ENCODE measurements around the gene KCNE4. TPM values are rescaled to one million over a fixed set of nuclear protein-coding genes. Genes with fewer than 3 reads are reported as not detected.

KCNE4 gene
- total RNA-seq, 1 experiment from 2014 or later: not detected

DNA sequence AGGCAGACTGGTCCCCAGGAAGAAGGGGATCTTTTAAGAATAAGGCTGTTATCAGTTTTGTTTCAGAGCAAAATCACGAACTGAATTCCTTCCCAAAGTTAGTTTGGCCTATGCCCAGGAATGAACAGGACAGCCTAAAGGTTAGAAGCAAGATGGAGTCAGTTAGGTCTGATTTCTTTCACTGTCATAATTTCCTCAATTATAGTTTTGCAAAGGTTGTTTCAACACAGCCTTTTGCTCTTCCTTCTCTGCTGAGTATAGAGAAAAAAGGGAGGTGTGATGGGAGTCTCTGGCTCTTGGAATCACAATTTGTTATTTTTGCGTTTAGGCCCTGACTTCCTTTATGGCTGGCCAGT, 14.6 kb upstream of the KCNE4 start:
- no peak for DNase-seq (ENCODE audit: low spot score)
- in situ Hi-C loops (cut with HindIII; ENCODE audit: low sequenced_read_pairs): no loop called here

DNA sequence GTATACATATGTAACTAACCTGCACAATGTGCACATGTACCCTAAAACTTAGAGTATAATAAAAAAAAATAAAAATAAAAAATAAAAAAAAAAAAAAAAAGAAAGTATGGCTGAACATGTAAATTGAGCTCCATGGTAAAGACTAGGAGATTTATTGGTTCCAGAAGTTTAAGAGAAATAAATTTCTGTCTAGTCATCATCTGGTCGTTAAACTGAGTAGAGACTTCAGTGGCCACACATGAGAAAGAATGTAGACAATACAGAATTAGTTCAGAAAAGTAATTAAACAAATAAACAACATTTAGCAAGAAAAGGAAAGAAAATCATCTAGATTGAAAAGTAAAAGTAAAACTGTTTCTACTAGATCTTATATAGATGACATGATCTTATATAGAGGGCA, 12.4 kb upstream of the KCNE4 start:
- in situ Hi-C loops (cut with HindIII; ENCODE audit: low sequenced_read_pairs): no loop called here
- DNase-seq (ENCODE audit: low spot score): no peak

DNA sequence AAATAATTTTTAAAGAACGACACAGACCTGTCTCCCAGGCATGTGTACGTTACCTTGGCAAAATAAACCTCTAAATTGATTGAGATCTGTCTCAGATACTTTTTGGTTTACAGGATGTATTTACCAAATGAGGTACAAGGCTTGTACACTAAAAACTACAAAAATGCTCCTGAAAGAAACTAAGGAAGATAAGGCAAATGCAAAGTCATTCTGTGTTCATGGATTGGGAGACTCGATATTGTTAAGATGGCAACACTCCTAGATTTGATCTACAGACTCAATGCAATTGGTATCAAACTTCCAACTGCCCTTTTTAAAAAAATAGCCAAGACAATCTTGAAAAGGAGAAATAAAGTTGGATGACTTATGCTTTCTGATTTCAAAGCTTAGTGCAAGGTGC, 11.5 kb upstream of the KCNE4 start:
- in situ Hi-C loops (cut with HindIII; ENCODE audit: low sequenced_read_pairs): no loop called here
- DNase-seq (ENCODE audit: low spot score): no peak

DNA sequence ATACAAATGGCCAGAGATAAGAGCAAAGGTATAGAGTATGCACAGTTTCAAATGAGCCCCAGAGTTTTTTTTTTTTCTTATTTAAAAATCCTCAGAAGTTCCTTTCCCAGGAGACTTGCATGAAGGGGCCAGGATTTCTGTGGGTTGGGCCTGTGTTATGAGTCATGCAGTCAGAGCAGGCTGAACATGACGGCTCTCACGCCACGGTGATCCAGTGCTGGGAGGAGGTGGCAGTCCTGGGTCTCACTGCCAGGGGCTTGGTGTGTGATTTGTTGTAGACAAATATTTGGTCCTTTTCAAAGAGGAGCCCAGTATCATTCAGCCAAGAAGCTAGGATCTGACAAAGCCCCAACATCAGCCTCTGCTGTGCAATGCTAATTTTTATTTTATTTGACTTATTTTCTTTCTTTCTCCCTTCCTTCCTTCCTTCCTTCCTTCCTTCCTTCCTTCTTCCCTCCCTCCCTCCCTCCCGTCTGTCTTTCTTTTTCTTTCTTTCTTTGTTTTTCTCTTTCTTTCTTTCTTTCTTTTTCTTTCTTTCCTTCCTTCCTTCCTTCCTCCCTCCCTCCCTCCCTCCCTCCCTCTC, 10.4 kb upstream of the KCNE4 start:
- in situ Hi-C loops (cut with HindIII; ENCODE audit: low sequenced_read_pairs): no loop called here
- DNase-seq (ENCODE audit: low spot score): no peak

DNA sequence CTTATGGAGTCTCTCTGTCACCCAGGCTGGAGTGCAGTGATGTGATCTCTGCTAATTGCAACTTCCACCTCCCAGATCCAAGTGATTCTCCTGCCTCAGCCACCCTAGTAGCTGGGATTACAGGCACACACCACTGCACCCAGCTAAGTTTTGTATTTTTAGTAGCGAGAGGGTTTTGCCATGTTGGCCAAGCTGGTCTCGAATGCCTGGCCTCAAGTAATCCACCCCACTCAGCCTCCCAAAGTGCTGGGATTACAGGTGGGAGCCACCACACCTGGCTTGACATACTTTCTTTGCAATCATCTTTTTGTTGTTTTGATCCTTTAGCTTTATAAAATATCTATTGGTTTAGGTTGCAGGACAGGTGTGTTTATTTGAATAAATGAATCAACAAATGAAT, 9.7 kb upstream of the KCNE4 start:
- in situ Hi-C loops (cut with HindIII; ENCODE audit: low sequenced_read_pairs): no loop called here
- DNase-seq (ENCODE audit: low spot score): no peak

DNA sequence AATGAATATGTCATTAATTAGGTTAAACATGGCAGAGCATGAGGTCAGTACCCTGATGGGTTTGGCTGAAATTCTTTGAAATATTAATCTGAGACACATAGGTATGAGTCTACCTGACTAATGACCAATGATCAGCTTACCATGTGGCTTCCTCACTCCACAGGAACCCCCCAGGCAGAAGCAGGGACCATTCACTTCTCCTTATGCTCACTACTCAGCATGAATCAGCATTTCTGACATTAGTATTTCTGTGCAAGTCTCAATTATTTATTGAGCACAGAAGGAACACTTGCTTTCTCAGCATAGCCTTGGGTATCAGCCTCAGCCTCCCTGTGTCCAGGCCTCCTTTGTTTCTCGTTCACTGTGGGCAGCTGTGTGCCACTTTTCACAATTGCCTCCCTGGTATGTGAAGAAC, 9.3 kb upstream of the KCNE4 start:
- no peak for DNase-seq (ENCODE audit: low spot score)
- in situ Hi-C loops (cut with HindIII; ENCODE audit: low sequenced_read_pairs): no loop called here

DNA sequence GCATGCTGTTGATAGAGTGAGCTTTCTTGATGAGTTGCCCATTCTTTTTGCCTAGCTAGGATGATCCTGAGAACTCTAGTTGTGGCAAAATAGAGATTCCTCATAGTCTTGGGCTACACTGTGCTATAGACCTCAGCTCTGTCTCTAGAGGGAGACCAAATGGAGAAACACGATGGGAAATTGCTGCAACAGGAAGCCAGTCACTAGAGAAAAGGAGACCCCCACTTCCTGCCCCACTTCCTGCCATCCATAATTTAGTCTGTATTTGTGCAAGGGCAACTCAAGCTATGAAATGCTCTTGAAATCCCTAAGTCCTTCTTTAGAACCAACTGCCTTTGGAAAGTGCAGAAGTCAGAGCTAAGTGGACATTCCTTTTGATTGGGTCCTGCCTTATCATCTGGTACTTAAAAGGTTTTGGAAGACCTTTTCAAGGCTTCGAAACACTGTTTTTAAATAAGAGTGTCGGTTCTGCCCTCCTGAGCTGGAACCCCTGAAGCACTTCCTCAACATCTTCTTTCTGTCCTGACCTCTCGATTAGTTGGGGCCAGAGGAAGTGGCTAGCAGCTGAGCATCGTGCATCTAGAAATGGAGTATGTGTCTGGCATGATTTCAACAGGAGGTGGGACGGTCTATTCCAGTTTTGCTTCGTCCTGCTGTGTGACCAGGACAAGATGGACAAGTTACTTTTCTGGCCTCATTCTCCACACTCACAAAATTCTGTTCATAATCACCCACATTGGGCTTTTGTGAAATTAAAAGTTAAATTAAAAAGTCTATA, 8.6 kb upstream of the KCNE4 start:
- in situ Hi-C loops (cut with HindIII; ENCODE audit: low sequenced_read_pairs): no loop called here
- no peak for DNase-seq (ENCODE audit: low spot score)

DNA sequence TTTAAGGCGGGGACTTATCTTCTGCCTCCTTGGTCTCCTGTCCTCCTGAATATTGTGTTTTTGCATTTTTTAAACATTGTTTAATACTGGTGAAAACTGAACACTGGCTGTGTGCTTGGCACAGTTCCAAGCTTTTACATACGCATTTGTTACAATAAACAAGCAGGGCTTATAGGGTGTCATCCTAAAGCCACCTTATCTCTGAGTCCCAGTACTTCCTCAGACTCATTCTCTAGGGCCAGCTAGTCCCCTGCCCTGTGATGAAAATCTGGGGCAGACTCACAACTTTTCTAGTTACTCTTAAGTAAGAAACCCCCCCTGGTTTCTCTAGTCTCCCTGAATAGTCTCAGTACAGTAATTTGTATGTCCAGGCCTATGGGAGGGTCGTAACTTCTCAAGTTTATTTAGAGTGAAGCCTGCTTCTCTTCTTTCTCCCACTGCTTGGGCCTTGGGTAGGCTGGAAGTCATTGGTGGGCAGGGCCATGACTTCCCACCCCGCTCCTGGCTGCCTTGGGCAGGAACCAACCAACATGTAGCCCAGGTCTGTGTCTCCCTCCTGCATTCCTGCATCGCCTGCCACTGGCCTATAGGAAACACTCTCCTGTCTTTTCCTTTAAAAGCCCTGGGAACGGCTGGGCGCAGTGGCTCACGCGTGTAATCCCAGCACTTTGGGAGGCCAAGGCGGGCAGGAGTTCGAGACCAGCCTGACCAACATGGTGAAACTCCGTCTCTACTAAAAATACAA, 7.7 kb upstream of the KCNE4 start:
- no peak for DNase-seq (ENCODE audit: low spot score)
- in situ Hi-C loops (cut with HindIII; ENCODE audit: low sequenced_read_pairs): no loop called here

DNA sequence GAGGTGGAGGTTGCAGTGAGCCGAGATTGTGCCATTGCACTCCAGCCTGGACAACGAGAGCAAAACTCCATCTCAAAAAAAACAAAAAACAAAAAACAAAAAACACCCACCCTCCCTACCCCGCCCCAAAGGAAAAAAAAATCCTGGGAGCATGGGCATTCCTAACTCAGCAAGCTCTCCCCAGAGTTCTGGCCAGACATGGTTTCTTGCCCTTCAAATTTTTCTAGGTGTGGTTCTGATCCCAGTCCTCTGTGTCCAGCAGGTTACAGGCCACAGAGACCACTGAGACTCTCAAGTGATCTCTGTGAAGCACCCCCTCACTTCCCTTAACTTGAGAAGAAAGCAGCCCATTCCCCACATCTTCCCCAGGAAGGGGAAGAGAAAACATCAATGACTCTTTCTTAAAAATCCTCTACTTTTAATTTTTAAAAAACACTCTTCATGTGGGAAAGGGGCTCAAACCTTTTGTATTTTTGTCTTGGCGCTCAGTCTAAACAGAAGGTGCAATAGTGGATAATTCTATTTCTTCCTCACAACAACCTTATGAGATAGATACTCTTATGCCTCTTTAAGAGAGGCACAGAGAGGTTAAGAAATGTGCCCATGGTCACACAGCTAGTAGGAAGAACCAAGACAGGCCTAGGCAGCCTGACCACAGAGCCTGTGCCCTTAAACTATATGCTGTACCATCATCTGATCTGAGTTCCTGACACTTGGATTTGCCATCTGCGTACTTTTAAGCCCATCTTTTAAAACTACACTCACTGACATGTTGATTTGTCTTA, 6.9 kb upstream of the KCNE4 start:
- no peak for DNase-seq (ENCODE audit: low spot score)
- in situ Hi-C loops (cut with HindIII; ENCODE audit: low sequenced_read_pairs): no loop called here

DNA sequence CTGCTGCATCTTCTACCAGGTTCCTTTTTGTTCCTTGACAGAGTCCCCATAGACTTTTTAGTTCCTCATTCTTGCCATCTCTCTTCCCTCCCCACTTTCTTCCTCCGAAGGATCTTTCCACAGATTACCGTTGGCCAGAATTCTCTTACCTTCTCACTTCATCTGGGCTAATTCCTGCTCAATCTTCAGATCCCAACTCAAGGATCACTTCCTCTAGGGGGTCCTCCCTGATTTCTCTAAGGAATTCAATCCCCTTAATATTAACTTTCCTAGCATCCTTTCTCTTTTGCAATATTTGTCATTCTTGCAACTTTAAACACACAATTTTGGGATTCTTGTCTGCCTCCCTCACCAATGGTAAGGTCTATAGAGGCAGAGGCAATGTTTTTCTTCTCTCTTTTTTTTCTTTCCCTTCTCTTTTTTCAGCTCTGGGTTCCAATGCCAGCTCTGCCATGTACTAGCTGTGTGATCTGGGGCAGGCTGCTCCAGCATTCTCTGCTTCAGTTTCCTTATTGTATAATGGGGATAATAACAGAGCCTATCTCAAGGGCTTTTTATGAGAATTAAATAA, 5.4 kb upstream of the KCNE4 start:
- DNase-seq (ENCODE audit: low spot score): no peak
- in situ Hi-C loops (cut with HindIII; ENCODE audit: low sequenced_read_pairs): no loop called here

DNA sequence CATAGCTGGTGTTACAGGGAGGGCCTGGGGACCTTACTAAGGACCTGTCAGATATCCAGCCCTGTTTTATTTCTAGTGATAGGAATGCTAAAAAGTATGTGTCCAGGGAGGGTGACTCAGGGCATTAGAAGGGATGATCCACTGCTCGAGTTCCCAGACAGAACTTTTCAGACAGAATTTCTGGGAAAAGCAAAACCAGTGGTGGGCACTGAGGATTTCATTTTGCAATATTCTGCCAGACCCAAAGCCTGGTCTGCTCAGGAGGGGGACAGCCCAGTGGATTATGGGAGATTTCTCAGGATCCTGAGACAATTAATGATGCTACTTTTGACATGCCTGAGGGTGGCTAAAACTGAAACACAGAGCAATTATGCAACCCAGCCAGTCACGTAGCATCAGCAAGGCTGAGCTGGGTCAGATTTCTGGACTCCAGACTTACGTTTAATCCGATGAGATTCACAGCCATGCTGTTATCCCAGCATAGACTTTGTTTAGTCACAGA, 4.7 kb upstream of the KCNE4 start:
- in situ Hi-C loops (cut with HindIII; ENCODE audit: low sequenced_read_pairs): no loop called here
- no peak for DNase-seq (ENCODE audit: low spot score)

DNA sequence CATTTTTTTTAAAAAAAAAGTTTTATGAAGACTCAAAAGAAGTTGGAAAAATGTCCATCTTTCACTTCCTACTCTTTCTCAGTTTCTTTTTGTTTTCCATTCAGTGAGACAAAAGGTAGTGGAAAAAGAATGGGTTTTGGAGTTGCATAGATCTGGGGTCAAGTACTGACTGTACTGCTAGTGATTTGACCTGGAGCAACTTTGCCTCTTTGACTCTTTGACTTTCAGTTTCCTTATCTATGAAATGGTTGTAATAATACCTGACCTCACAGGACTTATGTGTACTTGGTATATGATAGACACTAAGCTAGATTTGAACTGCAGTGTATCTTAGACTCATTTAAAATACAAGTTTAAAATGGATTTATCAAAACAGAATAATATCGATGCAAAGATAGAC, 3.5 kb upstream of the KCNE4 start:
- in situ Hi-C loops (cut with HindIII; ENCODE audit: low sequenced_read_pairs): no loop called here
- no peak for DNase-seq (ENCODE audit: low spot score)

DNA sequence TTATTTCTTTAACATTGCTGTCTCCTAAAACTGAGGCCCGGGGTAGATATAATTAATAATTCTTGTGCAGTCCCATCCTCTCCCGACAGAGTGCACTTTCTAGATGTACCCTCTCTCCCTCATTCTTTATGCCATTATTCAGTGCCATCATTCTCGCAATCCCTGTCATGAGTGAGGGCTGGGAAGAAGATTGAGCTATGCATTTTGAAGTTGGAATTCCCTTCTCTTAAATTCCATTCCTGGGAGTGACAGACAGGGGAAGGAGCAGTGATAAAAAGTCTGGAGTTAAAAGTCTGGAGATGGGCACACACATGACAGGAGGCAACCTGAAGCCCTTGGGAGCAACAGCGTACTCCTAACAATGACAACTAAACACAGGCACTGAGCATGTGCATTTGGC, 2.6 kb upstream of the KCNE4 start:
- in situ Hi-C loops (cut with HindIII; ENCODE audit: low sequenced_read_pairs): no loop called here
- DNase-seq (ENCODE audit: low spot score): no peak

DNA sequence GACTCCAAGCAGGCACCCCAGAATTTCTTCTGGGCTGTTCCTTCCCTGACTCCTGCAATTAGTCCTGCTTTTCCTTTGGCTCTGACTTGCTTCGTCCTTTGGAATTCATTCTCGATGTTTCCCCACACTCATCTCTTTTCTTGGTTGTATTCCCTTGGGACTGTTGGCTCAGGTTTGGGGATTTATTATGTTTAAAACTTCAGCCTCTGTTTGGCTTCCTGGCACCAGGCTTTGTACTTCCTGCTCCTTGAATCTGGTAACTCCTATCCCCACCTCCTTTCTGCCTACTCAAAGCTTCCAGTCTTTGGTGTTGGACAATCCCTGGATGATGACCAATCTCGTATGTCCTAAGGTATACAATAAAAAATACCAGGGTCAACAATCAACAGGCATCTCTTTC, 1.8 kb upstream of the KCNE4 start:
- in situ Hi-C loops (cut with HindIII; ENCODE audit: low sequenced_read_pairs): no loop called here
- DNase-seq (ENCODE audit: low spot score): no peak

DNA sequence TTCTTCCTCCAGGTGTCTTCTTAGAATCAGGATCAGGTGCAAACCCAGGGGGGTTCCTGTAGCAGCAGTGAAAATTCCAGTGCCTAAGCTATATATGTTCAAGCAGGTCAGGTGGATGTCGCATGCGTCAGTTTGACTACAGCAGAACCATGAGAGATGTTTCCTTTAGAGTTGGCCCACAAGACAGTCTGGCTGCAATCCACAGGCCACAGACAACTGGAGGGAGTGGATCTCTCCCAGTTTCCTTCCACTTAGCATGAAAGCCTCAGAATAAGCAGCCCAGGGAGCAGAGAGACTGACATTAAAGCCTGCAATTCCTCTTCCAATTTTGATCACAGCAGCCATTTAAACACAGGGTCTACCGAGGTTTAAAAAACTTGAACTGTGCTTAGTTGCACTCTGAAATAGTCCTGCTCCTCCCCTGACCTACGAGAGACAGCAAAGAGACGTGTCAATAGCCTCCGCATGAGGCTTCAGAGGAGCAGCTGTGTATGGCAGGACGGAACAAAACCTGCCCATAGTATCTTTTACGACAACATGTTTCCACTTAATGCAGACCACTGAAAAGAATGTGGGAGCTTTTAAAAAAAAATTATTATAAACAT, 988 bp upstream of the KCNE4 start:
- DNase-seq (ENCODE audit: low spot score): no peak
- in situ Hi-C loops (cut with HindIII; ENCODE audit: low sequenced_read_pairs): no loop called here

DNA sequence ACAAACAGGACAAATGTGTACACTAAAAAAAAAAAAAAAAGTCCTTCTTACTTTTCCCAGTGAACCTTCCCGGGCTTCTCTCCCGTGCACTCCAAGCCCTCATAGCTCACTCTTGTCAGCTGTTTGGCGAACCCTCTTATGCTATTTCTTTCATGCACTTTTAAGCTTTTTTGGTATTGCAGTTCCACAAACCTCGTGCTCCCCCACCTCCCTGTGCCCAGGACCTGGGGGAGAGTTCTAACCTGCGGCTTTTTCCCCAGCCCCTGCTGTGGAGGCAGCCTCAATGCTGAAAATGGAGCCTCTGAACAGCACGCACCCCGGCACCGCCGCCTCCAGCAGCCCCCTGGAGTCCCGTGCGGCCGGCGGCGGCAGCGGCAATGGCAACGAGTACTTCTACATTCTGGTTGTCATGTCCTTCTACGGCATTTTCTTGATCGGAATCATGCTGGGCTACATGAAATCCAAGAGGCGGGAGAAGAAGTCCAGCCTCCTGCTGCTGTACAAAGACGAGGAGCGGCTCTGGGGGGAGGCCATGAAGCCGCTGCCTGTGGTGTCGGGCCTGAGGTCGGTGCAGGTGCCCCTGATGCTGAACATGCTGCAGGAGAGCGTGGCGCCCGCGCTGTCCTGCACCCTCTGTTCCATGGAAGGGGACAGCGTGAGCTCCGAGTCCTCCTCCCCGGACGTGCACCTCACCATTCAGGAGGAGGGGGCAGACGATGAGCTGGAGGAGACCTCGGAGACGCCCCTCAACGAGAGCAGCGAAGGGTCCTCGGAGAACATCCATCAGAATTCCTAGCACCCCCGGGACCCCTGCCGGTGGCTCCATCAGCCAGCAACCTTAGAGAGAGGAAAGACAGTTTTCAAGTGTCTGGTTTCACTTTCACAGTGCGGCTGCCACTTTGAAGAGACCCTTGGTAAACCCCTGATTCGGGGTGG, 826 bp downstream of the KCNE4 start:
- no peak for DNase-seq (ENCODE audit: low spot score)
- in situ Hi-C loops (cut with HindIII; ENCODE audit: low sequenced_read_pairs): no loop called here

DNA sequence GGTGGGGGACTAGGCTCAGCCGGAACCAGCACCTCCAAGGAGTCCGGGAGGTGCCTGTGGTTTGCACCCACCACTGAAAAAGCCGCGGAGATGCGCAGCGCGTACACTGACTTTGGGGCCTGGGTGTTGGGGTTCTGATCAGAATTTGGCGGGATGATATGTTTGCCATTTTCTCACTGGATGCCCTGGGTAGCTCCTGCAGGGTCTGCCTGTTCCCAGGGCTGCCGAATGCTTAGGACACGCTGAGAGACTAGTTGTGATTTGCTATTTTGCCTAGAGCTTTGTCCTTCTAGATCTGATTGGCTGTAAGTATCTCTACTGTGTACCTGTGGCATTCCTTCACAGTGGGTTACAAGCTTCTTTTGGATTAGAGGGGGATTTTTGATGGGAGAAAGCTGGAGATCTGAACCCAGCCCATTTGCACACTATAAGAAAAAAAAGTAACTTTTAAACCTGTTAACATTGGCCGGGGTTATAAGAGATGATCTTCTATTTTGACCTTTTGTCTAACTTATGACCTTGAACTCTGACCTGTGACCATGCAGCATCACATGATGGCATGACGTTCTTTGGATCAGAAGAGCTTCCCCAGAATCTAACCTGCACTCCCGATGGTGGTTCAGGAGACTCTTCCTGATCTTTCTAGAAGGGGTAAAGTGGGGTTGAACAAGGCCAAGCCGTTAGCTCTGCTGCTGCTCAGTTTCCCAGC, 1.6 kb downstream of the KCNE4 start:
- DNase-seq (ENCODE audit: low spot score): no peak
- in situ Hi-C loops (cut with HindIII; ENCODE audit: low sequenced_read_pairs): no loop called here

Data from G401 (cell line).